Epithelial cell of proximal tubule (primary cell): Measurements from ENCODE around the gene PCDHGA4. TPM values are rescaled to one million over a fixed set of nuclear protein-coding genes. Genes with fewer than 3 reads are reported as not detected.
"Not testable (repeated sequence)": the region's sequence is repeated elsewhere in the genome, so short reads cannot be mapped to it uniquely, and the experiment has no call there.

Experiments
- DNase-seq: peaks from one replicate; pipeline ENCODE4 v3.0.0-alpha.2; 2011; ENCODE audit warnings: low read depth
- H3K4me3 ChIP-seq: 2 replicates; pipeline ENCODE4 v1.5.1; 2011; ENCODE audit warnings: low read depth, mild to moderate bottlenecking, low read length
- CTCF ChIP-seq: conservative IDR thresholded peaks from 2 replicates; pipeline ENCODE4 v1.5.1; 2012; ENCODE audit warnings: low read depth, mild to moderate bottlenecking, low read length
- total RNA-seq: library from RNA; depleted of rRNA; stranded (reverse); fragments of >200 nt; gene quantifications from 2 replicates; pipeline ENCODE4 v1.2.3, GENCODE V29; 2015

The PCDHGA4 gene
- total RNA-seq, 1 donor from 2014 or later: 0.92 TPM

GRCh38 chr5:141342773-141343172 is 12.0 kb upstream of the PCDHGA4 start:
- TF ChIP-seq CTCF: no peak
- no peak overlapping the region for H3K4me3 ChIP-seq
- DNase-seq: no peak

DNA sequence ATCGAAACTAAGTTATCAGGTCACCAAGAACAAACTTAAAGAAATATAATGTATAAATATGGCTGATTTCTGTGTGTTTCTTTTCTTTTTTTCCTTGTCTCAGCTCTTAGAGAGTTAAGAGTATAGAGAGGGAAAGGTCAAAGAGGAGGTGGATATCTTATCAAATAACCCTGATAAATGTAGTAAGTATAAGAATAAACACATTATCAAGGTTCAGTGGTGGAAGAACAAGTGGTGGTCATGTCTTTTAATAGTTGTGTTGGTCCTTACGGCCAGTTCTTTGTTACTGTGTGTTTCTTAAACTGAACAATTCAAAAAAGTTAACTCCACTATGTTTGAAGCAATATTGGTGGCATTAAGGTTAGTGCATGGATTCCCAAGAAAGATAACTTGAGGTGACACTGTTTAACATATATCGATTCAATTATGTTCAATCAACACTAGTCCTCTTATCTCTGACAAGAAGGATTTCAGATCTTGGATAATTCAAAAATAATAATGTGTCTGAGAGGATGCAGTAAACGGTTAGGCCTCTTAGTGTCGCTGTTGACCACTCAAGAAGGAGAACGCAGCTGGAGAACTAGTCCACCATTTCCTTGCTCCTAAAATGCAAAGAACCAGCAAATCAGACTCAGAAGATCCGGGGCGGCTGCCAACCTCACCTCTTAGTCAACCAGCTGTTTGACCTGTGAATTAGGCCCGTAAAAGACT is 11.4 kb upstream of the PCDHGA4 start, which contains the start of gene PCDHGA3:
PCDHGA3 (plus strand) TSS at position 588 of the 711 bp plus-strand sequence. CDS start 205 bp downstream, outside the sequence.
- TF ChIP-seq CTCF: peak; percentile 40
- peak within 1 kb of the TSS; percentile 11 for H3K4me3 ChIP-seq
- DNase-seq: no peak

- no peak for DNase-seq
- H3K4me3 ChIP-seq: peak overlapping the region; percentile 11
- no peak for TF ChIP-seq CTCF
Measured at GRCh38 chr5:141343953-141344463, 10.8 kb upstream of the PCDHGA4 start.

- no peak for DNase-seq
- no peak overlapping the region for H3K4me3 ChIP-seq
- no peak for TF ChIP-seq CTCF
Measured at GRCh38 chr5:141345327-141345726, 9.5 kb upstream of the PCDHGA4 start.

DNA sequence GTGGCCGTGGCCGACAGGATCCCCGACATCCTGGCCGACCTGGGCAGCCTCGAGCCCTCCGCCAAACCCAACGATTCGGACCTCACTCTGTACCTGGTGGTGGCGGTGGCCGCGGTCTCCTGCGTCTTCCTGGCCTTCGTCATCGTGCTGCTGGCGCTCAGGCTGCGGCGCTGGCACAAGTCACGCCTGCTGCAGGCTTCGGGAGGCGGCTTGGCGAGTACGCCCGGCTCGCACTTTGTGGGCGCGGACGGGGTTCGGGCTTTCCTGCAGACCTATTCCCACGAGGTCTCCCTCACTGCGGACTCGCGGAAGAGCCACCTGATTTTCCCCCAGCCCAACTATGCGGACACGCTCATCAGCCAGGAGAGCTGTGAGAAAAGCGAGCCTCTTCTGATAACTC is 8.8 kb upstream of the PCDHGA4 start:
- DNase-seq, H3K4me3 ChIP-seq: not testable (repeated sequence)

DNA sequence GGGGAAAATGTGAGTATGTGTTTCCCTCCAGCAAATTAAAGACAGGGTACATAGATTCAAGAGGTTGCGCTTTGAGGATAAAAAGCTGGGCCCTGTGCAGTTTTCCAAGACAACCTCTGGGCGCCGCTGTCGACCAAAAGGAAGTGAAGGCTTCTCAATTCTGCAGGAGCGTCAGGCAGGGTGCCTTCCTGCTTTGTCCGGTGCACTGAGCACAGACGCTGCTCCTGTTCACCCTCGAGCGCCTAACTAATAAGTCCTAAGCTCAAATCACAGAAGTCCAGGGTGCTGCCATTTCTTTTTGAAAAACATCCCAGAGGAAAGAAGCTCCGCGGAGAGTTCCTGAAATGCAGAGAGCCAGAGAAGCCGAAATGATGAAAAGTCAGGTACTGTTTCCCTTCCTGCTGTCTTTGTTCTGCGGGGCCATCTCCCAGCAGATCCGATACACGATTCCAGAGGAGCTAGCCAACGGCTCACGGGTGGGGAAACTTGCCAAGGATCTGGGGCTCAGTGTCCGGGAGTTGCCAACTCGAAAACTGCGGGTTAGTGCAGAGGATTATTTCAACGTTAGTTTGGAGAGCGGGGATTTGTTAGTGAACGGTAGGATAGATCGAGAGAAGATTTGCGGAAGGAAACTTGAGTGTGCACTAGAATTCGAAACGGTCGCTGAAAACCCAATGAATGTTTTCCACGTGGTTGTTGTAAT is 4.8 kb upstream of the PCDHGA4 start, which contains the start of gene PCDHGB1:
PCDHGB1 (plus strand) TSS at position 183 of the 703 bp plus-strand sequence; CDS start at position 345, 162 bp downstream.
- DNase-seq: no peak
- peak within 1 kb of the TSS; percentile 37 for H3K4me3 ChIP-seq
- peak; percentile 54 for TF ChIP-seq CTCF

DNA sequence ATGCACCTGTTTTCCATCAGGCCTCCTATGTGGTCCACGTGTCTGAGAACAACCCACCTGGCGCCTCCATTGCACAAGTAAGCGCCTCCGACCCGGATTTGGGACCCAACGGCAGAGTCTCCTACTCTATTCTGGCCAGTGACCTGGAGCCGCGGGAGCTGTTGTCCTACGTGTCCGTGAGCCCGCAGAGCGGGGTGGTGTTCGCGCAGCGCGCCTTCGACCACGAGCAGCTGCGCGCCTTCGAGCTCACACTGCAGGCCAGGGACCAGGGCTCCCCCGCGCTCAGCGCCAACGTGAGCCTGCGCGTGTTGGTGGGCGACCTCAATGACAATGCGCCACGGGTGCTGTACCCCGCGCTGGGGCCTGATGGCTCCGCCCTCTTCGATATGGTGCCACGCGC is 3.2 kb upstream of the PCDHGA4 start:
- H3K4me3 ChIP-seq: no peak overlapping the region
- no peak for TF ChIP-seq CTCF
- DNase-seq: no peak
